HG02840 (cell line): Measurements from ENCODE around the gene COLGALT1.
"Not testable (repeated sequence)": the region's sequence is repeated elsewhere in the genome, so short reads cannot be mapped to it uniquely, and the experiment has no call there.

Experiments
- ATAC-seq: cut with Tn5 transposase; IDR thresholded peaks from one replicate; pipeline ENCODE4 v1.9.1; 2021; ENCODE audit warnings: mild to moderate bottlenecking, moderate library complexity, moderate number of reproducible peaks; ENCODE audit not compliant: unreplicated experiment, low FRiP score

COLGALT1 gene

DNA sequence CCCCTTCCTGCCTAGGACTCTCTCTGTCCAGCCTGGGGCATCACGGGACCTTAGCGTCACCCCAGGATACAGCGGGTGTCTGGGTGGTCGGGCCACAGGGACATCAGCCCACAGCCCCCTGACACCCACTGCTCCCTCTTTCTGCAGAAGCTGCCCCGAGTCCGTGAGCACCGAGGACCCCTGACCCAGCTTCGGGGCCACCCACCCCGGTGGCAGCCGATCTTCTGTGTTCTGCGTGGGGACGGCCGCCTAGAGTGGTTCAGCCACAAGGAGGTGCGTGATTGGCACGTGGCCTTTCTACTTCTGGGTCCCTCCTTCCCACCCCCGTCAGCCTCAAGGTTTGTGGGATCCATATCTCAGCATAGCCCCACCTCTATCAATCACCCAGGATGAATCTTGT is 23.3 kb upstream of the COLGALT1 start:
- no peak for ATAC-seq

DNA sequence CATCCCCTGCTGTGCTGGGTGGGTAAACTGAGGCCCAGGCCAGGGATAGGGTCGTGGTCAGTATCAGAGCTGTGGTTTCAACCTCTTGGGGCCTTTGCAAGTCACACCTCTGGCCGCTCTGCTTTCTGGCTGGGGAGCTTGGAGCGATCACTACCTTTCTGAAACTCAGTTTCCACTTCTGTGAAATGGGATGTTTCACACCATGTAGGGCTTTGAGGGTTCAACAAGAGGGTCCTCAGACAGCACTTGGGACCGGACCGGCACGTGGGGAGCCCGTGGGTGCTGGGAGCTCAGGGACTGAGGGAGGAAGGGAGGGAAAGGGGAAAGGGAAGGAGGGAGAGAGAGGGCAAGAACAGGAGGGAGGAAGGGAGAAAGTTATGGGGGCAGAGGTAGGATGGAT is 22.9 kb upstream of the COLGALT1 start:
- ATAC-seq, result no peak

DNA sequence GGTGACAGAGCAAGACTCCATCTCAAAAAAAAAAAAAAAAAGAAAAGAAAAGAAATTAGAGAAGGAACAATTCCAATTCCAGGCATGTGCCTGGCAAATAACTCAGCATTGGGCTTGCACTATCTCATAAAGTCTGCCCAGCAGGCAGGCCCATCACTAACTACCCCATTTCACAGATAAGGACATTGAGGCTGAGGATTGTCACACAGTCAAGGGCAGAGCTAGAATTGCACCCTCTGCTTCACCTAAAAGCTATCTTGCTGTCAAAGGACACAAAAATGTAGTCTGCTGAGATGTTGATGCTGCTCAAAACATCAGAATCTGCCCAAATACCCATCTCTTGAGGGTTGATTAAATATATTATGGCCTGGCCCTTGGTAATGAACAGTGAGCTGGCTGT is 20.7 kb upstream of the COLGALT1 start:
- ATAC-seq, result no peak

DNA sequence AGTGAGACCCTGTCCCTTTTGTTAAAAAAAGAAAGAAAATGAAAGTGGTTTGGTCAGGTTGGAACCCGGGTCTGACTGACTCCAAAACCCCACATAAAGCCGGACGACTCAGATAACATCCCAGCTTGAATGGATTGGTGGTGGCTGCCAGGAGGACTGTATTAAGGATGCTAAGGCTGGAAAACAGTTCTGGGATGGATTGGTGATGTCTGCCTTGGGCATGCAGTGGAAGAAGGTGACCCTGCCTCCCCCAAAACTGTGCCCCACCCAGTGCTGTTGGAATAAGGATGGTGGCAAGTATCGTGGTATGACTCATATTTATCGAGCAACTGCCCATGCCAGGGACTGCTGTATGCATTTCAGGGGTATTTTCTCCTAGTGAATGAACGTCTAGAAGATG is 18.5 kb upstream of the COLGALT1 start:
- no peak for ATAC-seq

DNA sequence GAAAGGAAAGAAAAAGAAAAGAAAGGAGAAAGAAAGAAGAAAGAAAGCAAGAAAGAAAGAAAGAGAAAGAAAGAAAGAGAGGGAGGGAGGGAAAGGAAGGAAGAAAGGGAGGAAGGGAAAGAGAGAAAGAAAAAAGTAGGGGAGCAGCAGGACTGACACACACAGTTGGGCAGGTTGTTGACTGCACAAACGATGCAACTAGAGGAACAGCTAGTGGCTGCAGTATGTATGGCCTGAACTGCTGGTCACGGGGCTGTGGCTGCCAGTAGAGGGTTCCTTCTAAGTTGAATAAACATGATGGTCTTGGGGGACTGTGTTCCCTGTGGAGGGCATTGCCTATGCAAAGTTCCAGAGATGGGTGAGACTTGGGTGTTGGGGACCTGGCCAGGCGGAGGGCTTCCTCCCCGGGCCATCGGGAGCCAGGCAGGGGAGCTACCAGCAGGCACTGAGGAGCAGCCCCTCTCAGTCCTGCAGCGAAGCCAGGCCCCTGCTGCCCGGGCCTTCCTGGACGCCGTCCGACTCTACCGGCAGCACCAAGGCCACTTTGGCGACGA is 16.7 kb upstream of the COLGALT1 start:
- ATAC-seq, result peak; percentile 9

DNA sequence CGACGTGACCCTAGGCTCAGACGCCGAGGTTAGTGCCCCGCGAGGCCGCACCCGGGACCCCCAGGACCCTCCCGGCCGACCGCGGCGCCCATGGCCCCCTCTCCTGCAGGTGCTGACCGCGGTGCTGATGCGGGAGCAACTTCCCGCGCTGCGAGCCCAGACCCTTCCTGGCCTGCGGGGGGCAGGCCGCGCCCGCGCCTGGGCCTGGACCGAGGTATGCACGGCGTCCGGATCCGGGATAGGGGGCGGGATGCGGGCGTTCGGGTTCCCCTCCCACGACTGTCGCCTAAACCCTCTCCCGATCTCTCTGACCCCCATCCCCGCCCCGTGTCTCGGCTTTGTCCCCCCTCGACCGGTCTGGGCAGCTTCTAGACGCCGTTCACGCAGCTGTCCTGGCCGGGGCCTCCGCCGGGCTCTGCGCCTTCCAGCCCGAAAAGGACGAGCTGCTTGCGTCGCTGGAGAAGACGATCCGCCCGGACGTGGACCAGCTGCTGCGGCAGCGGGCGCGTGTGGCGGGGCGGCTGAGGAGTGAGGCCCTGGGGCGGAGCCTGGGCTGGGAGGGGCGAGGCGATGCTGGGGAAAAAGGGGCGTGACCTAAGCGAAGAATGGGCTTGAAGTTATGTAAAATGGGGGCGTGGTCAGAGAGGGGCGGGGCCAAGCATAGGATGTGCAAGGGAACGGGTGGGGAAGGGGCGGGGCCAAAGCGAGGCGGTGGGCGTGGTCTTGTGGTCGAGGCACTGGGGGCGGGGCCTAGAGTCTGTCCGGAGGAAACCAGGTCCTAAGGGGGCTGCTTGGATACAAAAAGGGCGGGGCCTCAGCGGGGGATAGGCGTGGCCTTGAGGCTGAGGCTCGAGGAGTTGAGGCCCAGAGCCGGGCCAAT is 16.0 kb upstream of the COLGALT1 start:
- ATAC-seq, result peak; percentile 62

DNA sequence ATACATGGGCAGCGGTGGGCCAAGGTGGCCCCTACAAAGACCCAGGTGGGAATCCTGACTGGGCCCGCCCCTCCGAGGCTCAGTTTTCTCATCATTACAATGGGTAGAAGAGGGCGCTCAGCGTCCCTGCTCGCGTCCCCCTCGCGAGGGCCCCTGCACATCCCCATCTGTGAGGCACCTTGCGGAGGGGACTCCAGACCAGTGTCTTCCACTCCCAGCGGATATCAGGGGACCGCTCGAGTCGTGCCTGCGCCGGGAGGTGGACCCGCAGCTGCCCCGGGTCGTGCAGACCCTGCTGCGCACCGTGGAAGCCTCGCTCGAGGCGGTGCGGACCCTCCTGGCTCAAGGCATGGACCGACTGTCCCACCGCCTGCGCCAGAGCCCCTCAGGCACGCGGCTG is 15.3 kb upstream of the COLGALT1 start:
- peak; percentile 7 for ATAC-seq

DNA sequence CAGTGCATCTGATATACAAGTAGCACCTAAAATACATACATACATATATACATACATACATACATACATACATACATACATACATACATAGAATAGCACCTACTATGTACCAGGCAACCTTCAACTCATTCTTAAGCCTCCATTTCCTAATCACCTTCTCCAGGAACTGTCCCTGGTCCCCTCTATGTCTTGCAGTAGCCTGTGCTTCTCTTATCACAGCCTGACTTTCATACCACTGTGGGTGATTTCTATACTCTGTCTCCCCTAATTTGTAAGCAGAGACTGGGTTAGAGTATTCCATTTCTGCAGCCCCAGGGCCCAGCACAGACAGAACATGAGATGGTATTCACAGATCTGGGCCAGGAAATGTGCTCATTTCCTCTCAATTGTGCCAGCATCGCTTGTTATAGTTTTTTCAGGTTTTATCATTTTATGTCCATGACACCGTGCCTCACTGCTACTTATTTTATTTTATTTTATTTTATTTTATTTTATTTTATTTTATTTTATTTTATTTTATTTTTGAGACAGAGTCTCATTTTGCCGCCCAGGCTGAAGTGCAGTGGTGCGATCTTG is 14.2 kb upstream of the COLGALT1 start:
- ATAC-seq, result no peak

DNA sequence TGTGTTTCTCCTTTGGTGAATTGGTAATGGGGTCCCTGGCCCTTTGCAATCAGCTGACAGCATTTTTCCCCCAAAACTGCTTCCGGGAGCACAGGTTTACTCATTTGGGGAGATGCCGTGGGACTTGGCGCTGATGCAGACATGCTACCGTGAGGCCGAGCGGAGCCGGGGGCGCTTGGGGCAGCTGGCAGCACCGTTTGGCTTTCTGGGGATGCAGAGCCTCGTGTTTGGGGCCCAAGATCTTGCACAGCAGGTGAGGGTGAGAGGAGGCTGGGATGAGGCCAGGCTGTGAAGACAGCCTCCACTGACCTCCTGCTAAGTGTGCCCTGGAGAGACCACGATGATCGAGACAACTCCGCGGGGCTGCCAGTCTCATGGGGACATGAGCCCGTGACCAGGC is 13.4 kb upstream of the COLGALT1 start:
- no peak for ATAC-seq

DNA sequence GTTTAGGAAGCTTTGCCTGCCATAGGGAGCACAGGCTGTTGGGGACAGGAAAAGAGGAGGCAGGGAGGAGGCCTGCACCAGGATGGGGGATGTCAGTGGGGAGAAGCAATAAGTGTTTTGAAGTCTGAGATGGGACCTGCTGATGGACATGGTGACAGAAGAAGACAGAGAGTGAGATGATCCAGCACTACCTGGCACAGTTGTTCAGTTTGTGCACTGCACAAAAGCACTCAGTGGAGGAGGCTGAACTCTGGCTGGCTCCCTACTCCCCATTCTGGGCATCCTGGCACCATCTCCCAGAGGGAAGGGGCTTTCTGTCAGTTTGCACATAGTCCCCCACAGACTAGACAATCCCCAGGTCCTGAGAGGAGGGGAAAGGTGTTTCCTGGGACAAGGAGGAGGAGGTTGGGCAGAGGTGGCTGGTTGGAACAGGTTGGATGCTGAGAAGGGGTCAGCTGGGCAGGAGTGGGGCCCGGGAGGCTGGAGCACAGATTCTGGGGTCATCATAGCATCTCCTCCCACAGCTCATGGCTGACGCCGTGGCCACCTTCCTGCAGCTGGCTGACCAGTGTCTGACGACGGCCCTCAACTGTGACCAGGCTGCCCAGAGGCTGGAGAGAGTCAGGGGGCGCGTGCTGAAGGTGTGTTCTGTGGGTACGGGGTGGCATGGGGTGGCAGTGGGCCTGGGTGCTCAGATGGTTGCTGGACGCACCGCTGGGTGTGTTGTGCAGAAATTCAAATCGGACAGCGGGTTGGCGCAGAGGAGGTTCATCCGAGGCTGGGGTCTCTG is 12.5 kb upstream of the COLGALT1 start:
- no peak for ATAC-seq

DNA sequence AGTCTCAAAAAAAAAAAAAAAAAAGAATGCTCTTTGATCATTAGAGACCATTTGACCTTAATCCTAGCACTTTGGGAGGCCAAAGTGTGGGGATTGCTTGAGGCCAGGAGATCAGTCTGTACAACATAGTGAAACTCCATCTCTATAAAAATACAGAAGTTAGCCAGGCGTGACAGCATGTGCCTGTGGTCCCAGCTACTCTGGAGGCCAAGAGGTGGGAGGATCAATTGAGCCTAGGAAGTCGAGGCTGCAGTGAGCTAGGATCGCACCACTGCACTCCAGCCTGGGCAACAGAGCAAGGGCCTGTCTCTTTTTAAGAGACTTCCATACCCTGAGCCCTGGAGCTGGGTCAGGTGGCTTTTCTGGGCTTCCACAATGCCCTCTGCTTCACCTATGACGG is 11.5 kb upstream of the COLGALT1 start:
- no peak for ATAC-seq

DNA sequence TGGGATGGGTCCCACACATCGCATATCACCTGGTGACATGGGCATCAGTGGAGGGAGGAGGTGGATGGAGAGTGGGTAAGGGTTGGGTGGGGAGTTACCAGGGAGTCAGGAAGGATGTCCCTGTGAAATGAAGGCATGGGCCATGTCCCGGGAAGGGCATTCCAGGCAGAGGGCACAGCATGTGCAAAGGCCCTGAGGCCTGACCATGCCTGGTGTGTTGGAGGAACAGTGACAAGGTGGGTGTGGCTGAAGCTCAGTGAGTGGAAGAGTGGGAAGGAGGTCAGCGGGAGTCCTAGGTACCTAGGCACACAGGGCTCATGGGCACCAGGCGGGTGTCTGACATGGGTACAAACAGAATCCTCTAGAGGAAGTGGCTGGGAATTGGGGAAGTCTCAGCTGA is 11.0 kb upstream of the COLGALT1 start:
- ATAC-seq, result no peak

DNA sequence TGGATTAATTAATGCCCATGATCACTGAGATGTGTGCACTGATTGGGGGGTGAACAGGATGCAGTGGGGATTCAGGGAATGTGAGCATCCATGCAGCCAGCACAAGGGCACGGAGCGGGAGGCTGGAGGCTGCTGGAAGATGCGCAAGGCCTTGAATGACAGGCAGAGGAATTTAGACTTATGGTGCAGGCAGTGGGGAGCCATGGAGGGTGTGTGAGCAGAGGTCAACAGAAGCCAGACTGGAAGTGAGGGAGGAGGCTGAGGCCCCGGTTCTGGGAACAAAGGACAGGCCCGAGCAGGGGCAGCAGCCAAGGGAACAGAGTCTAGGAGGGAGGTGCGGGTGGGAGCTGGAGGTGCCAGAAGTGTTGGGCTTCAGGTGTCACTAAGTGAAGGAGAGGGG is 7.3 kb upstream of the COLGALT1 start:
- no peak for ATAC-seq

DNA sequence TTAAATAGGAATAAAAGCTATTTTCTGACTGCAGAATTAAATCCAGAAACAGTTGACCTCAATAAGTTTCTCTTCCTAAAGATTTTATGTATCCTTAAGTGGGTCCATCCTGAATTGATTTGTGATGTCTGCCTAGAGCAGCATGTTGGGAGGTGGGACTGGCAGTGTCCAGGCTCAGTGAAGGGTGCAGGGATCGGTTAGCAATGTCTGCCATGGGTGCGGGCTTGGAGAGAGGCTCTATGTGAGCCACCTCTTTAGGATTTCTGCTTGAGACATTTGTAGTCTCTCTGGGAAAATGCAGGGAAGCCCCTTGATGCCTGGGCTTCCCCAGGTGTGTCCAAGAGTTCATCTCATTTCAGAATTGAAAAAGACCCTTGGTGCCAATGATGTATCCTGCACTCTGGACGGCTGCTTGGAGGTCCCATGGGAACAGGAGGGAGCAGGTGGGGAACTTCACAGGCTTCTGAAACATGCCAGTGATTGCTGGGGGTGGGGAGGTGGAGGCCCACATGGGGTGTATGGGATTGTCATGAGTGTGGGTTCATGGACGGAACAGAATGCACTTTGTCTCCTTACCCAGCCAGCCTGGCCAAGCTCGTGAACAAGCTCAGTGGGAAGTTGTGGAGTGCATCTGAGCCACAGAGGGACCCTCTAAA is 6.2 kb upstream of the COLGALT1 start:
- ATAC-seq, result no peak

DNA sequence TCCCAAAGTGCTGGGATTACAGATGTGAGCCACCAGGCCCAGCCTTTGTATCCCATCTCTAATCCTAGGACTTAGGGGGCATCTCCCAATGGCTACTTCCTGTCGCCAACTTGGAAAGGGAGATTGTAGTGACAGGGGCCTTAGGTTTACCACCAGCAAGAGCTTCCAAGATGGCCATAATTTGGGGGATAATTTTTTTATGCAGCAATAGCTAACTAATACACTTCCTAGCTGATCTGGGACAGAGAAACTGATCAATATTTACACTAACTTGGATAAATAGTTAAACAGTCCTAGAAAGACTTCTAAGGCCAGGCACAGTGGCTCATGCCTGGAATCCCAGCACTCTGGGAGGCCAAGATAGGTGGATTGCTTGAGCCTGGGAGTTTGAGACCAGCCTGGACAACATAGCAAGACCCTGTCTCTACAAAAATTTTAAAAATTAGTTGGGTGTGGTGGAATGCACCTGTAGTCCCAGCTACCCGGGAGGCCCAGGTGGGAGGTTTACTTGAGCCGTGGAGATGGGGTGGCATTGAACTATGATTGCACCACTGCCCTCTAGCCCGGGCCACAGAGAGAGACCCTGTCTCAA is 5.3 kb upstream of the COLGALT1 start:
- ATAC-seq, result no peak

DNA sequence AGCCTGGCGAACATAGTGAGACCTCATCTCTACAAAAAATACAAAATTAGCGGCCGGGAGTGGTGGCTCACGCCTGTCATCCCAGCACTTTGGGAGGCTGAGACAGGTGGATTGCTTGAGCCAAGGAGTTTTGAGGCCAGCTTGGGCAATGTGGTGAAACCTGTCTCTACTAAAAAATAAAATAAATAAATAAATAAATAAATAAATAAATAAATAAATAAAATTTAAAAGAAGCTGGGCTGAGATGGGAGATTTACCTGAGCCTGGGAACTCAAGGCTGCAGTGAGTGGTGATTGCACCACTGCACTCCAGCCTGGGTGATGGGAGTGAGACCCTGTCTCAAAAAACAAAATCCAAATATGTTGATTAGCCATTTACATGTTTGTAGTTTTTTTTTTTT is 2.7 kb upstream of the COLGALT1 start:
- ATAC-seq, result not testable (repeated sequence)

DNA sequence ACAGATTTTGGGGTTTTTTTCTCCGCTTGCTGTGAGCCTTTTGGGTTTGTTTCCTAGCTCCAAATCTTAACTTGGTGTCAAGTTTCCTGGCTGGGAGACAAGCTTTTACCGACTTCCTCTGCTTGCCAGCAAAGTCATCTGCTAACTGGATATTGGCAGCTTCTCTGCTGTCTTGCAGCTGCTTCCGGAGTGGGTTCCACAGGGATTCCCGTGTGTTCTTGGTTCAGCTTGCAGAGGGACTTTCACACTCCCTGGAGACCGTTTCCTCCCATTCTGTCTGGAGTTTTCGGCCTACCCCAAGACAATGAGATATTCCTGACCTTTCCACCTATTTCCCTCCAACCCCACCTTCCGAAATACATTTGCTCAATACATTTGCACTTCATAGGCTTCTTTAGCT is 2.2 kb upstream of the COLGALT1 start:
- ATAC-seq, result no peak

DNA sequence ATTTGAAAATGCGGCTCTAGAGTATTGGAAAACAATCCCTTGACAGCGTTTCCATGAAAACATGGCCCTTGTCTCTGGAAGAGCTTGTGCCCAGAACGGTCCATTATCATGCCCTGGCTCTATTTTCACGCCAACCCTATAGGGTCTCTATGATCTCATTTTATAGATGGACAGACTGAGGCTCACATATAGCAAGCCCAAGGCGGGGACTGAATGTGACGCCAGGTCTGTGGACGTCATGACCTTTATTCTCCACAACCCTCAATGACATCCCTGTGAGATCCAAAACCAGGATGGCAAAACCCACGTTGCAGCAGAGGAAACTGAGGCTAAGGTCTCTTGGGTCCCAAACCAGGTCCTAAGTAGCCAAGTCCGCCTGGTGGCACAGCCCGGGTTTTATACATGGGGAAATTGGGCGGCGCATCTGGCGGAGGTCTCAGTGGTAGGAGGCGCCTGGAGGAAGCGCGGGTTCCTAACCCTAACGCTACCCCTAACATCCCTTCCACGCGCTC is 425 bp upstream of the COLGALT1 start:
- ATAC-seq, result no peak

DNA sequence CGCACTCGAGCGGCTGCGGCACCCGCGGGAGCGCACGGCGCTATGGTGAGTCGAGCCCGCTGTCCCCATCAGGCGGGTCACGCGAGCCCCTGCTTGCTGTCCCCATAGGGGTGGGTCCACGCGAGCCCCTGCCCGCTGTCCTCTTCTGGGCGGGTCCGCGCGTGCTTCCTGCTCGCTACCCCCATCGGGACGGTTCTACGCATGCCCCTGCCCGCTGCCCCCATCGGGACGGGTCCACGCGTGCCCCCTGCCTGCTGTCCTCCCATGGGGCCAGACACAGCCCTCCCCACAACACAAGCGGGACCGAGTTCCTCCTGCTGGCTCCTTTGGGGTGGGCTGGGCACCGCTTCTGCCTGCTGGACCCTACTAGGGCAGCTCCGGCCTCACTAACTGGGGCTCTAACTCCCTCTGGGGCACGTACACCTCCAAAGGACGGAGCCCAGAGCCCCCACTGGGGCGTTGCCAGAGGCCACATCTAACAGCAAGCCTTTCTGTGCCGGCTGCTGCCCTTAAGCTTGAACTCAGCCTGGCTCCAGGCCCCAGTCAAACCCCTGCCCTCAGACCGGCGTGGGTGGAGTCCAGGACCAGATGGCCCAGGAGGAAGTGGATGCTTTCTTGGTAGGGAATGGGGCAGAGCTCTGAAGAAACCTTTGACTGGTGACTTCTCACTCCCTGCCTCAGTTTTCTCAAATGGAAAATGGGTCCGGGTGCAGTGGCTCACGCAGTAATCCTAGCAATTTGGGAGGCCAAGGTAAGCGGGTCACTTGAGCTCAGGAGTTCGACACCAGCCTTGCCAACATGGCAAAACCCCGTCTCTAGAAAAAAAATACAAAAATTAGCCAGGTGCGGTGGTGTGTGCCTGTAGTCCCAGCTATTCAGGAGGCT is 722 bp downstream of the COLGALT1 start:
- peak; percentile 41 for ATAC-seq
